Measurements from ENCODE around the gene SHROOM3.

The SHROOM3 gene

DNA sequence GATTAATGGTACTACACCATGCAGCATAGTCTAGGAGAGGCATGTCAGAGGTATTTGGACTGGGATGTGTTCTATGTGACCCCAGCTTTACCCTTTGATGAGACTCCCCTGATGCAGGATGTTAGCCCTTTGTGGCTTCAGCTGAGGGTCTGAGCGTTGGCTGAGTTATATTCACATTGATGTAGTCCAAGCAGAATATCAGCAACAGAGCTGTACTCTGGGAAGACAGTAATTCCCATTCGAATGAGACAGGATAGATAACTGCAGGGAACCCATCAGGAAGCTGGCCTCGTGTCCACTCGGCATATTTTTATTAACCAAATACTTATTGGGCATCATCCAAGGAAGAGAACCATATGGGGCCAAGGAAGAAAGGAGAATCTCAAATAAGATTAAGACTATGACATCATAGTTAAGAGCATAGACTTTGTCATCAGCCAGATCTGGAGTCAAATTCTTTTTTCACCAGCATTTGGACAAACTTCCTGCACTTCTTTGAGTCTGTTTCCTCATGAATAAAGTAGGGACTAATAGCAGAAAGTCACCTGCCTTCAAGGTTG is 264.8 kb downstream of the SHROOM3 start:
- Histone ChIP-seq H3K18ac (ENCODE audit: low read depth in 1 of 2, low read length in 2 of 2) (no peak overlapping the region), H4K8ac (ENCODE audit: low read length) (no peak overlapping the region), H3K23ac (ENCODE audit: low read length in 2 of 2) (no peak overlapping the region), H3K4me2 (ENCODE audit: low read length, poor library complexity, severe bottlenecking) (no peak overlapping the region), H3K27me3 (ENCODE audit: control insufficient read depth in 1 of 2, insufficient read depth in 1 of 2, low read length in 2 of 2) (no peaks in the 10 kb centered on the region), H3K9ac (ENCODE audit: low read length) (no peak overlapping the region), H3K14ac (ENCODE audit: low read length in 2 of 2) (no peak overlapping the region), H3K79me1 (replicated peaks; ENCODE audit: low read length, poor library complexity, severe bottlenecking) (peaks cover 34% of the 10 kb centered on the region), H3K27ac (ENCODE audit: low read length, poor library complexity, severe bottlenecking) (no peak overlapping the region), H4K91ac (ENCODE audit: low read length) (no peak overlapping the region), H3K9me3 (ENCODE audit: control insufficient read depth, low read length) (no peaks in the 10 kb centered on the region), H2AFZ (ENCODE audit: low read depth, low read length) (no peak overlapping the region), H2AK5ac (ENCODE audit: low read length, severe bottlenecking) (no peak overlapping the region), H2BK120ac (ENCODE audit: low read depth, low read length) (no peak overlapping the region), H2BK5ac (ENCODE audit: low read depth, low read length, poor library complexity, severe bottlenecking) (no peak overlapping the region), H3K36me3 (ENCODE audit: control insufficient read depth in 1 of 2, insufficient read depth in 2 of 2, low read depth in 1 of 2, low read length in 2 of 2) (no peaks in the 10 kb centered on the region), H2BK15ac (ENCODE audit: low read depth, poor library complexity, severe bottlenecking) (no peak overlapping the region), H3K4me3 (ENCODE audit: insufficient read depth in 1 of 2, low read depth in 1 of 2, low read length in 2 of 2) (no peak overlapping the region), H2BK12ac (ENCODE audit: low read length in 2 of 2) (no peak overlapping the region), H3K4ac (ENCODE audit: low read depth in 1 of 2, low read length in 2 of 2) (no peak overlapping the region), H3K4me1 (ENCODE audit: control insufficient read depth, insufficient read depth, low read depth, low read length) (peaks cover 7% of the 10 kb centered on the region)
- 81% methylated on average over 4 of the region's 4 CpGs for WGBS
- DNase-seq, result no peak

DNA sequence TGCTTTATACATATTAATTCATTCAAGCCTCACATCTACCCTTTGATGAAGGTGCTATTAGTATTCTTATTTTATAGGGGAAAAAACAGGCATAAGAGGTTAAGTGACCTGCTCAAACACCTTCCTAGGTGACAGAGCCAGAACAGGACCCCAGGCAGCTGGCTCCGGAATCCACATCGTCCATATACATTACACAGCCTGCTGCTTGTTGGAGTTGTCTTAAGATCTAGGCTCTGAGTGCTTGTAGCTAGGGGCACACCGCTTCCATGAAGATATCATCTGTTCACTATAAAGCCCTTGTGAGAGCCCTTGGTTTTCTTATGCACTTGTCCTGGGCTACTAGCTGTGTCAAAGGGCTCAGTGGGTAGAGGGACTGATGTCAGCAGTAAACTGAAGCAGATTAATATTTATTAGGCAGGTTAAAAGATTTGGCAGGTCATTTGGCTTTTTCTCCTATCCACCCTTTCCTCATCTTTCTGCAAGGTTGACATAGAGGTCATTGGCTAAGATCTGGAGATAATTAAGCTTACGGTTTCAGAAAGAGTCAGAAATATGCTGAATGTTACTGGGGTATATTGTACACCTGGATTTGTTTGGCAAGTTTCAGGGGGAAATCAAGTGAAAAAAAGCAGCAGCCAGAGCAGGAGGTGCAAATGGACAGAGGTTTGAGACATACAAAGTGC is 267.6 kb downstream of the SHROOM3 start:
- Histone ChIP-seq H3K9ac (ENCODE audit: low read length) (no peak overlapping the region), H3K14ac (ENCODE audit: low read length in 2 of 2) (no peak overlapping the region), H2BK12ac (ENCODE audit: low read length in 2 of 2) (no peak overlapping the region), H4K91ac (ENCODE audit: low read length) (no peak overlapping the region), H2AK5ac (ENCODE audit: low read length, severe bottlenecking) (no peak overlapping the region), H2BK120ac (ENCODE audit: low read depth, low read length) (no peak overlapping the region), H3K23ac (ENCODE audit: low read length in 2 of 2) (no peak overlapping the region), H3K18ac (ENCODE audit: low read depth in 1 of 2, low read length in 2 of 2) (no peak overlapping the region), H2AFZ (ENCODE audit: low read depth, low read length) (no peak overlapping the region), H2BK5ac (ENCODE audit: low read depth, low read length, poor library complexity, severe bottlenecking) (no peak overlapping the region), H3K4ac (ENCODE audit: low read depth in 1 of 2, low read length in 2 of 2) (no peak overlapping the region), H3K4me1 (ENCODE audit: control insufficient read depth, insufficient read depth, low read depth, low read length) (peaks cover 4% of the 10 kb centered on the region), H3K27ac (ENCODE audit: low read length, poor library complexity, severe bottlenecking) (no peak overlapping the region), H3K9me3 (ENCODE audit: control insufficient read depth, low read length) (no peaks in the 10 kb centered on the region), H4K8ac (ENCODE audit: low read length) (no peak overlapping the region), H3K4me2 (ENCODE audit: low read length, poor library complexity, severe bottlenecking) (no peak overlapping the region), H3K36me3 (ENCODE audit: control insufficient read depth in 1 of 2, insufficient read depth in 2 of 2, low read depth in 1 of 2, low read length in 2 of 2) (no peaks in the 10 kb centered on the region), H3K79me1 (replicated peaks; ENCODE audit: low read length, poor library complexity, severe bottlenecking) (peaks cover 19% of the 10 kb centered on the region), H3K27me3 (ENCODE audit: control insufficient read depth in 1 of 2, insufficient read depth in 1 of 2, low read length in 2 of 2) (no peaks in the 10 kb centered on the region), H3K4me3 (ENCODE audit: insufficient read depth in 1 of 2, low read depth in 1 of 2, low read length in 2 of 2) (no peak overlapping the region), H2BK15ac (ENCODE audit: low read depth, poor library complexity, severe bottlenecking) (no peak overlapping the region)
- 86% methylated on average over 4 of the region's 4 CpGs for WGBS
- no peak for DNase-seq

DNA sequence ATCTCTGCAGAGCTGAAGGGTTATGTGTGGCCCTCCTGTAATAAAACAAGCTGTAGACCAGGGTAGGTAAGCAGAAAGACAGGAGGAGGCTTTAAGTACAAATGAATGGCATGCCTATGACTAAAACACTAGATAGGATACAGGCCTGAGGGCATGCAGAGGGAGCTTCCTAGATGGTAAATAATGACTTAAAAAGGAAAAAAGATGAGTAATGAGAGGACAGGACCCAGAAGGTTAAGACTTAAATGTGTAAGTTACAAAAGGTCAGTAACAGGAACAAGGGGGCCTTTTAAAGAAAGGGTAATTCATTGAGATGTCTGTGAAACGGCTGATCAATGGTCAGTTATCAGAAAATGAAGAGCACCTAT is 268.1 kb downstream of the SHROOM3 start:
- Histone ChIP-seq H3K9ac (ENCODE audit: low read length) (no peak overlapping the region), H3K4ac (ENCODE audit: low read depth in 1 of 2, low read length in 2 of 2) (no peak overlapping the region), H3K4me3 (ENCODE audit: insufficient read depth in 1 of 2, low read depth in 1 of 2, low read length in 2 of 2) (no peak overlapping the region), H3K27ac (ENCODE audit: low read length, poor library complexity, severe bottlenecking) (no peak overlapping the region), H3K18ac (ENCODE audit: low read depth in 1 of 2, low read length in 2 of 2) (no peak overlapping the region), H2BK5ac (ENCODE audit: low read depth, low read length, poor library complexity, severe bottlenecking) (no peak overlapping the region), H3K27me3 (ENCODE audit: control insufficient read depth in 1 of 2, insufficient read depth in 1 of 2, low read length in 2 of 2) (no peaks in the 10 kb centered on the region), H3K79me1 (replicated peaks; ENCODE audit: low read length, poor library complexity, severe bottlenecking) (peaks cover 23% of the 10 kb centered on the region), H3K36me3 (ENCODE audit: control insufficient read depth in 1 of 2, insufficient read depth in 2 of 2, low read depth in 1 of 2, low read length in 2 of 2) (no peaks in the 10 kb centered on the region), H2BK120ac (ENCODE audit: low read depth, low read length) (no peak overlapping the region), H3K14ac (ENCODE audit: low read length in 2 of 2) (no peak overlapping the region), H3K4me1 (ENCODE audit: control insufficient read depth, insufficient read depth, low read depth, low read length) (peaks cover 4% of the 10 kb centered on the region), H3K23ac (ENCODE audit: low read length in 2 of 2) (no peak overlapping the region), H3K4me2 (ENCODE audit: low read length, poor library complexity, severe bottlenecking) (no peak overlapping the region), H2AK5ac (ENCODE audit: low read length, severe bottlenecking) (no peak overlapping the region), H3K9me3 (ENCODE audit: control insufficient read depth, low read length) (no peaks in the 10 kb centered on the region), H4K91ac (ENCODE audit: low read length) (no peak overlapping the region), H4K8ac (ENCODE audit: low read length) (no peak overlapping the region), H2AFZ (ENCODE audit: low read depth, low read length) (no peak overlapping the region), H2BK12ac (ENCODE audit: low read length in 2 of 2) (no peak overlapping the region), H2BK15ac (ENCODE audit: low read depth, poor library complexity, severe bottlenecking) (no peak overlapping the region)
- DNase-seq, result peak; percentile 43
- WGBS, result 13% methylated on average over 1 of the region's 1 CpG

DNA sequence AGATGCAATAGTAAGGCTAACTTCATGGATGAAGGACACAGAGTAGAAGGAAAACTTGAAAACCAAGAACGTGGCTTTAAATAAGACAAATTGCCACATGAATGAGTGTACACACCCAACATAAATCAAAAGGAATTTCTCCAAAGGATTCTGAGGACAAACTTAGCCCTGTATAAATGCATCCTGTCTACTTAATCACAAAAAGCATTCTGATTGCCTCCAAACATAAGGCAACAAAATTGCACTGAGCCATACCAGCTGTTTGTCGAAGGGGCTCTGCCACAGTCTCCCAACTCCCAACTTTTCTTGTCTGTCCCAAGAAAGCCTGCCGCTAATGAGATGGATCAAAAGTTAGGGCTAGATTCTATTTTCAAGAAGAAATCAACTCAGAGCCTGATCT is 268.6 kb downstream of the SHROOM3 start:
- no peak overlapping the region for H2AK5ac ChIP-seq (ENCODE audit: low read length, severe bottlenecking)
- H4K91ac ChIP-seq (ENCODE audit: low read length), result no peak overlapping the region
- H3K9ac ChIP-seq (ENCODE audit: low read length), result no peak overlapping the region
- H3K18ac ChIP-seq (ENCODE audit: low read depth in 1 of 2, low read length in 2 of 2), result no peak overlapping the region
- H2BK12ac ChIP-seq (ENCODE audit: low read length in 2 of 2), result no peak overlapping the region
- no peak overlapping the region for H2AFZ ChIP-seq (ENCODE audit: low read depth, low read length)
- WGBS, result 5% methylated on average over 1 of the region's 3 CpGs
- peaks cover 3% of the 10 kb centered on the region for H3K4me1 ChIP-seq (ENCODE audit: control insufficient read depth, insufficient read depth, low read depth, low read length)
- no peak overlapping the region for H3K14ac ChIP-seq (ENCODE audit: low read length in 2 of 2)
- H3K4me3 ChIP-seq (ENCODE audit: insufficient read depth in 1 of 2, low read depth in 1 of 2, low read length in 2 of 2), result no peak overlapping the region
- no peak overlapping the region for H3K4ac ChIP-seq (ENCODE audit: low read depth in 1 of 2, low read length in 2 of 2)
- H3K79me1 ChIP-seq (replicated peaks; ENCODE audit: low read length, poor library complexity, severe bottlenecking), result peaks cover 18% of the 10 kb centered on the region
- no peak overlapping the region for H2BK120ac ChIP-seq (ENCODE audit: low read depth, low read length)
- H3K27ac ChIP-seq (ENCODE audit: low read length, poor library complexity, severe bottlenecking), result peak overlapping the region; percentile 15
- H4K8ac ChIP-seq (ENCODE audit: low read length), result no peak overlapping the region
- no peak overlapping the region for H2BK15ac ChIP-seq (ENCODE audit: low read depth, poor library complexity, severe bottlenecking)
- no peaks in the 10 kb centered on the region for H3K36me3 ChIP-seq (ENCODE audit: control insufficient read depth in 1 of 2, insufficient read depth in 2 of 2, low read depth in 1 of 2, low read length in 2 of 2)
- H3K4me2 ChIP-seq (ENCODE audit: low read length, poor library complexity, severe bottlenecking), result no peak overlapping the region
- no peak overlapping the region for H3K23ac ChIP-seq (ENCODE audit: low read length in 2 of 2)
- H2BK5ac ChIP-seq (ENCODE audit: low read depth, low read length, poor library complexity, severe bottlenecking), result no peak overlapping the region
- no peaks in the 10 kb centered on the region for H3K9me3 ChIP-seq (ENCODE audit: control insufficient read depth, low read length)
- H3K27me3 ChIP-seq (ENCODE audit: control insufficient read depth in 1 of 2, insufficient read depth in 1 of 2, low read length in 2 of 2), result no peaks in the 10 kb centered on the region
- DNase-seq, result peak; percentile 50
